ENCODE measurements around the gene CCDC43.
A peak's percentile ranks its signal among the peaks of the same experiment; 100 is the strongest.
"Not testable (repeated sequence)": the region's sequence is repeated elsewhere in the genome, so short reads cannot be mapped to it uniquely, and the experiment has no call there.

The CCDC43 gene

DNA sequence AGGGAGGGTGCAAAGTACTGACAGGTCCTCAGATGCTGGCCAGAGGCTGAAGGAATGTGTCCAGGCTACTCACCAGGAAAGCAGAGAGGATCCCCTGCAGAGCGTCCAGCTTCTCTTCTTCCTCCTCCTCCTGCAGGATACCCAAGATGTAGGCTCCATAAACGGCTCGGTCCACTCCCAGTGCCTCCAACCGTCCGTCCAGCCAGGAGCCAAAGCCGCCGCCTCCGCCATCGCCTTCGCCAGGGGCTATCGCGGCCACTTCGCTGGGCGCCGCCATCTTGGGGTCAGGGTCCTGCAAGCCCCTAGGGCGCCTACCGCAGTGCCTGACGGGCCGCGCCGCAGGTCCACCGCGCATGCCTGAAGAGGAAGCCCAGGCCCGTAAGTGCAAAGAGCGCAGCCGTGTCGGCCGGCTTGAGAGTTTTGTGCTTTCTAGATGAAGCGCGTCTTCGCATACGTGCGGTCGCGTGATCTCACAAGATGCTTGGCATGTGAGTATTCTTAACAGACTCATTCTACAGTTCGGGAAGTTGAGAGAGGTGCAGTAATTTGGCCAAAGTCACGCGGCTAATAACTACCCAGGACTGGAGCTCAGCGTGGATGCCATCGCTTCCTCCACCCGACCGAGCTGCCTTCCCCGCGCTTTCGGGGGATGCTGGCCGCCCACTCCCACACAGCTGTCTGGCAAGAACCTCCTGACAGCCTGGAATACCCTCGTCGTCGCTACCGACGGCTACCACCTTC is at the start of gene CCDC43:
Gene CCDC43 (minus strand): TSS at position 300 of the 741 bp plus-strand sequence. CDS start 23 bp downstream, at position 277.
- DNase-seq (ENCODE audit: low read depth in 2 of 2): peak; percentile 87 to 90

GRCh38 chr17:44738214-44738906 is 48.8 kb upstream of the CCDC43 start:
- no peak for DNase-seq (ENCODE audit: low read depth in 2 of 2)

DNA sequence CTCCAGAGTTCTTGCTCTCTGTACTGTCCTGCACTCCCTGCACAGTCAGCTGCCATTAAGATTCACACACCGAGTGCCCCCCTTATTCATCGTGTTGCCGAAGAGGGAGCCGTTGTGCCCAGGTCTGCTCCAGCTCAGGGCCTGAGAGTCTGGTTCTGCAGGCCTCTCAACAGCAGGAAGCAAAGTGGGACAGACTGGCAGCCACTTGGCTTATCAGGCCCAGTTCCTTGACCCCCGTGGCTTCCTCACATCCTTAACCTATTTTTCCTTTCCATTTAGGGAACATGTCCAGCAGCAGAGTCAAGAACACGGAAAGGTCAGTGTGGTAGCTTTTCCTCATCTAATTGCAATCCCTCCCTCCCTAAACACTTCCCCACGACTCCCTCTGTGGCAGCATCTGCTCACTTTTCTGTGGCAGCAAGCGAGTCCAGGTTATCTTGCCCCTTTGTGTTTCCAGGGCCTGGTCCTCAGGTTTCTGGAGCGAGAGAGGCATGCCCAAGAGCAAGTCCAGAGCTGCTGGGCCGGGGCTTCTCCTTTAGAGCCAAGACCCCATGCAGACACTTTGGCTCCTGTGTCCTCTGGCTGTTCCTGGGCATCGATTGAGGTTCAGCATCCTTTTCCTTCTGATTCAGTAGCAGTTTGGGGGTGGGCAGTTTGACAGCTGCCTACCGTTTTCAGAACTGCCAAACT is 47.1 kb upstream of the CCDC43 start:
- no peak for DNase-seq (ENCODE audit: low read depth in 2 of 2)

DNA sequence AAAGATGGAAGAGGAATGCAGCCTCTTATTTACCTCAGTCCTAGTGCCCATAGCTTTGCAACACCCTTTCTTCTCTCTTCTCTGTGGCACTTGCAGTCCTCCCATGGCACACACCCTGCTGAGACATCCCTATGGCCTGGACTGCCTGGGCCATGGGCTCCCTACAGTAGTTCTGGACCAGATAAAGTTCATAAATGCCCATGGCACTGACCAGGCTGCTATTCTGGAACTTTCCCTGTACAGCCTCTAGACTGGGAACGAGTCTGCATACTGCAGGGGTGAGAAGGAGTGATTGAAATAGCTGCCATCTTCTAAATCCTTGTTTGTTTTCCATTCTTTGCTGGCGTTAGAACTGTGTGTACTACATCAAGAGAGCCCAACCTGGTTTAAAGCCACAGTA is 44.7 kb upstream of the CCDC43 start:
- DNase-seq (ENCODE audit: low read depth in 2 of 2): no peak

DNA sequence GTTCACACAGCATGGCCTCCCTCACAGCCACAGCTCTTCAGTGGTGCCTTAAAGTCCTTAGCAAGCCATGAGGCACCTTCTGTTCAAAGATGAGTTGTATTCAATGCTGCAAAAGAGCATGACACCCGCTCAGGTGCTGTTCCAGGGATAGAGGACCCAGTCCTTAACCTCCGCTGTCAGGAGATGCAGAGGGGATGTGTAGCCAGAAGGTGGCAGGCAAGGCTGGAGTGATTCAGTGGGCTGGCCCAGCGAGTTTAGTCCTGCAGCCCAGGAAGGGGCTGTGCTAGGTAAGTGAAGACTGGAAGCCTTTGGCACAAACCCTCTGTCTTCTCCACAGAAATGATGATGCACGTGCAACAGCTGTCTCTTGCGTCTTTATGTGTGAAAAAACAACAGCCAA is 44.2 kb upstream of the CCDC43 start:
- no peak for DNase-seq (ENCODE audit: low read depth in 2 of 2)

DNA sequence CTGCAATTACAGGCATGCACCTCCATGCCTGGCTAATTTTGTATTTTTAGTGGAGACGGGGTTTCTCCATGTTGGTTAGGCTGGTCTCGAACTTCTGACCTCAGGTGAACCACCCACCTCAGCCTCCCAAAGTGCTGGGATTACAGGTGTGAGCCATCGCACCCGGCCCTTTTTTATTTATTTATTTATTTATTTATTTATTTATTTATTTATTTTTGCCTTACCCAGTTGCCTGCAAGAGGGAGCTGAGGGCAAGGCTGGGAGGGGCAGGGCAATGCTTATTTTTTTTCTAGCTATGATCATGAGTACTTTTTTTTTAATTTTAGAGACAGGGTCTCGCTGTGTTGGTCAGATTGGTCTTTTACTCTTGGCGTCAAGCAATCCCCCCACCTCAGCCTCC is 36.5 kb upstream of the CCDC43 start:
- not testable (repeated sequence) for DNase-seq (ENCODE audit: low read depth in 2 of 2)

- no peak for DNase-seq (ENCODE audit: low read depth in 2 of 2)
Observed at GRCh38 chr17:44722254-44722653, 32.7 kb upstream of the CCDC43 start.

GRCh38 chr17:44719444-44719843 is 29.9 kb upstream of the CCDC43 start:
- DNase-seq (ENCODE audit: low read depth in 2 of 2): no peak

DNA sequence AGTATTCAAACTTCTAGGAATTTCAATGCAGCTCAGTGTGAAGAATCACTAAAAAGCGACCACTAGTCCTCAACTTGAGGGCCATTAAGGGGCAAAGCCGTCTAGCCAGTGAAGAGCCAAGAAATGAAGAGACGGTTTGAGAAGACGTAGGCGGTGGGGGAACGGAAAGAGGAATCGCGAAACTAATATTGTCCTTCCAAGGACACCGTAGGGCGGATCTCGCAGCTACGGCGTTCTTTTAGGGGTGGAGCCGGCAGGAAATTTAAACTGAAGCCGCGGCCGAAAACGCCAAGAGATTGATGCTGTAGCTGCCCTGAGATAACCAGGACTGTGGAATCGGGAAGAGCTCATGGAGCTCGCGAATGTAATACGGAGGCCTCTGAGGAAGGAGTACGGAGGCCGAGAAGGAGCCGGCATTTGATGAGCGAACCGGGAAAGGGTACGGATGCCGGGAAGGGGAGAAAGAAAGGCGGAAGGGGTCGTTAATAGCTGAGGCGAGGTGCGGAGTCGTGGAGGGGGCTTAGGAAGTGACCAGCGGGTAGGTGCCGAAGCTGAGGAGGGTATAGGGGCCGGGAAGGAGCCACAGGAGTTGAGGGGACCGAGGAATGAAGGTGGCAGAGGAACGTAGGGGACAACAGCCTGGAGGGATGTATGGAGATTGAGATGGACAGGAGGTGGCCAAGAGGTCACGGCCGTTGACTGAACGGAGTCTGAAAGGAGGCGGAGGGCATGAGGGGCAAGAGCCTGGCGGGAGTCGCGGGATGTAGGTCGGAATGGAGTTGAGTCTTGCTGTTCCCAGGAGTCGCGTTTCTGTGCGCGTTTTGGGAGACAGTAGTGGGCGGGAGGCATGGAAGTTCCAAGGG is 19.1 kb upstream of the CCDC43 start, which contains the start of gene DBF4B:
Gene DBF4B (plus strand): TSS at position 265 of the 863 bp plus-strand sequence. CDS start 156 bp downstream, at position 421.
- DNase-seq (ENCODE audit: low read depth in 2 of 2): peak; percentile 59 to 80

GRCh38 chr17:44707755-44708400 is 18.3 kb upstream of the CCDC43 start:
- DNase-seq (ENCODE audit: low read depth in 2 of 2): no peak

DNA sequence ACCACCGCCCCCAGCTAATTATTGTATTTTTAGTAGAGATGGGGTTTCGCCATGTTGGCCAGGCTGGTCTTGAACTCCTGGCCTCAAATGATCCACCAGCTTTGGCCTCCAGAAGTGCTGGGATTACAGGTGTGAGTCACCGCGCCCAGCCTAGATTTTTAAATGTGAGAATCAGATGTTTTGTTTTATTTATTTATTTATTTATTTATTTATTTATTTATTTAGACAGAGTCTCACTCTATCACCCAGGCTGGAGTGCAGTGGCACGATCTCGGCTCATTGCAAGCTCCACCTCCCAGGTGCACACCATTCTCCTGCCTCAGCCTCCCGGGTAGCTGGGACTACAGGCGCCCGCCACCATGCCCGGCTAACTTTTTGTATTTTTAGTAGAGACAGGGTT is 10.7 kb upstream of the CCDC43 start:
- DNase-seq (ENCODE audit: low read depth in 2 of 2): not testable (repeated sequence)

DNA sequence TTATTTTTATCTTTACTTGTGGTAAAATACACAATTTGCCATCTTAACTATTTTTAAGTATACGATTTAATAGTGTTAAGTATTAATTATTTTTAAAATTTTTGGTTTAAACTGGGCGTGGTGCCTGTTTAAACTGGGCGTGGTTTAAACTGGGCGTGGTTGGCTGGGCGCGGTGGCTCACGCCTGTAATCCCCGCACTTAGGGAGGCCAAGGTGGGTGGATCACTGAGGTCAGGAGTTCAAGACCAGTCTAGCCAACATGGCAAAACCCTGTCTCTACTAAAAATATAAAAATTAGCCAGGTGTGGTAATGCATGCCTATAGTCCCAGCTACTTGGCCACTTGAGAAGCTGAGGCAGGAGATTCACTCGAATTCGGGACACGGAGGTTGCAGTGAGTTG is 4.0 kb upstream of the CCDC43 start:
- DNase-seq (ENCODE audit: low read depth in 2 of 2): no peak

- not testable (repeated sequence) for DNase-seq (ENCODE audit: low read depth in 2 of 2)
Observed at GRCh38 chr17:44690746-44691306, 1.2 kb upstream of the CCDC43 start.

GRCh38 chr17:44688675-44689476 is 700 bp downstream of the CCDC43 start:
- no peak for DNase-seq (ENCODE audit: low read depth in 2 of 2)

DNA sequence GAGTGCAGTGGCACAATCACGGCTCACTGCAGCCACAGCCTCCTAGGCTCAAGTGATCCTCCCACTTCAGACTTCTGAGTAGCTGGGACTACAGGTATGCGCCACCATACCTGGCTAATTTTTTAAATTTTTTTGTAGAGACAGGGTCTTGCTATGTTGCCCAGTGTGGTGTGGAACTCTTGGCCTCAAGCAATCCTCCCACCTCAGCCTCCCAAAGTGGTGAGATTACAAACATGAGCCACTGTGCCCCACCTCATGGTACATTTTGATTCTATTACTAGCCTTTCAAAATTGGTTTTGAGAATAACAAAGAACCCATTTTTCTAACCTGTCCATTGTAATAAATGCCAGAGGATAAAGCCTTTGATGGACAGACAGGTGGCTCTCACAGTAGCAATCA is 1.4 kb downstream of the CCDC43 start:
- DNase-seq (ENCODE audit: low read depth in 2 of 2): no peak

- DNase-seq (ENCODE audit: low read depth in 2 of 2): no peak
Observed at GRCh38 chr17:44687756-44688155, 1.8 kb downstream of the CCDC43 start.

- not testable (repeated sequence) for DNase-seq (ENCODE audit: low read depth in 2 of 2)
Observed at GRCh38 chr17:44683303-44683702, 6.3 kb downstream of the CCDC43 start.

DNA sequence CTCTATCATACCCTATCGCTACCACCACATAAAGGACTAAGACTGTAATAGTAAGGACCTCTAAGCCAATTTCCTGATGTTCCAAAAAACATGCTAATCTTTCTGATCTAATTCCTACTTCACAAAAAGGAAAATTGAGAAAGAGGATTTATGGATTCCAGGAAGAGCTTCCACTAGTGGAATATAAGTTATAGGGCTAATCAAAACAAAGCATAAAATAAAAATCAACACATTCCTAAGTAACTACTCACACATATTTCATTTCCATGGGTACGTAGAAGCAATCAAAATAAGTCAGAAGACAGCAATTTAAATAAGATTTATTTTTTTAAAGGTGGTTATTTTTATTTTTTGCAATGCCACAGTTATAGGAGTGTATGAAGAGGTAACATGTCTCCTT is 12.4 kb downstream of the CCDC43 start:
- DNase-seq (ENCODE audit: low read depth in 2 of 2): no peak

DNA sequence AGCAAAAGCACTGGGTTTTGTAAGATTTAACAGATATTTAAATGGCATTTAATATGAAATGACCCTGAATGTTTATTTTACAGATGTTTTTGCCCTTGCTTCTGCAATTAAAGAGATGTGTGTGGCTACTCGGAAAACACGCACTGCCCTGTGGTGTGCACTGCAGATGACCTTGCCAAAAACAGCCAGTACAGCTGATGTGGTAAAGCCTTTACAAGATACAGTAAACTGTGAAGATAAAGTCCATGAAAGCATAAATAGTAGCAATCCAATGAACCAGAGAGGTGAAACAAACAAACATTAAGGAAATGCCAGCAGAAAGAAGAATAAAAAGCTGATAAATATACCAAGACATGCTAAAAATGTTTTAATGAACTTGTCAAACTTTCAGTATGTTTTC is 15.7 kb downstream of the CCDC43 start:
- no peak for DNase-seq (ENCODE audit: low read depth in 2 of 2)

Measured in stimulated activated CD4-positive, alpha-beta T cell treated with anti-CD3 and anti-CD28 coated beads, Interleukin-1b, Interleukin-23, amount 100 ng/mL, for 4 hours (primary cell).